ENCODE results near the gene SLC6A13.

GRCh38 chr12:228846-229200 lies 33.8 kb downstream of the SLC6A13 start:
- TF ChIP-seq TAF1 (IDR thresholded peaks at IDR 0.05; ENCODE audit: borderline replicate concordance, low read depth, low read length): no peak
- no peak for TF ChIP-seq POLR2A (IDR thresholded peaks at IDR 0.05; ENCODE audit: low read depth, low read length)

Data from GM12892 (cell line).